Natural killer cell treated with Interleukin-12 subunit alpha and Interleukin-12 subunit beta and Interleukin-15 and Interleukin-18, amount 100 ng/mL, for 72 hours (primary cell): Measurements from ENCODE around the gene SENP6. TPM values are rescaled to one million over a fixed set of nuclear protein-coding genes. Genes with fewer than 3 reads are reported as not detected.
"Not testable (repeated sequence)": the region's sequence is repeated elsewhere in the genome, so short reads cannot be mapped to it uniquely, and the experiment has no call there.

Experiments
- ATAC-seq, 2 donors: fragments of 150-1000 bp; cut with Tn5 transposase in 1 of 2; sonication (Bioruptor Pico), chemical (Tn5 transposase) in 1 of 2; 2 replicates each; pipeline ENCODE4 v1.10.0; 2021
- DNase-seq: peaks from one replicate; pipeline ENCODE4 v3.0.0; 2022; ENCODE audit warnings: low spot score
- H3K27ac Mint-ChIP-seq, 2 donors: 1 replicate in 1 of 2; 2 replicates in 1 of 2; pipeline ENCODE4 v1.8.0; 2022; ENCODE audit warnings: mixed read lengths in 2 of 2, mild to moderate bottlenecking in 1 of 2, moderate library complexity in 1 of 2
- H3K27me3 Mint-ChIP-seq, 2 donors: 1 replicate in 1 of 2; 2 replicates in 1 of 2; pipeline ENCODE4 v1.8.0; 2022; ENCODE audit warnings: mixed read lengths in 2 of 2
- H3K36me3 Mint-ChIP-seq: one replicate; pipeline ENCODE4 v1.8.0; 2022; ENCODE audit warnings: mixed read lengths
- H3K4me1 Mint-ChIP-seq, 2 donors: 1 replicate in 1 of 2; 2 replicates in 1 of 2; pipeline ENCODE4 v1.8.0; 2022; ENCODE audit warnings: low read depth in 2 of 2, mixed read lengths in 2 of 2, mild to moderate bottlenecking in 1 of 2
- H3K4me3 Mint-ChIP-seq: one replicate; pipeline ENCODE4 v1.8.0; 2022; ENCODE audit warnings: mixed read lengths
- H3K9me3 Mint-ChIP-seq: 2 replicates; pipeline ENCODE4 v1.8.0; 2022; ENCODE audit warnings: mixed read lengths
- total RNA-seq, 2 donors: library from RNA; stranded (reverse); gene quantifications; one replicate each; pipeline ENCODE4 v1.2.3, GENCODE V29; 2022

The SENP6 gene
- total RNA-seq, 2 donors from 2014 or later, result 64.8 to 99.7 TPM

DNA sequence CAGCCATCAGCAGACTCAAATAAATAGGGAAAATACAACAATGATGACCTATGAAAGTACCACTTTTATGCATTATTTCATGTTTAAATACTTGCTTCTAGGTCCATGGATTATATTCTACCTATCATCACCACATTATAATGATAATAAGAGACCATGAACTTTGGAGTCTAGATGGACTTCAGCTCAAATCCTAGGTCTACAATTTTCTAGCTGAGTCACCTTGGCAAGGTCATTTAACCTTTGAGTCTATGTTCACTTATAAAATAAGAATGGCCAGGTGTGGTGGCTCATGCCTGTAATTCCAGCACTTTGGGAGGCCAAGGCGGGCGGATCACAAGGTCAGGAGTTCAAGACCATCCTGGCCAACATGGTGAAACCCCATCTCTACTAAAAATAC lies 5.3 kb upstream of the SENP6 start:
- H3K4me1 Mint-ChIP-seq, result peaks cover 9 to 20% of the 10 kb centered on the region in 2 donors
- not testable (repeated sequence) for H3K9me3 Mint-ChIP-seq, H3K27ac Mint-ChIP-seq, H3K27me3 Mint-ChIP-seq, H3K36me3 Mint-ChIP-seq, DNase-seq, ATAC-seq, H3K4me3 Mint-ChIP-seq

DNA sequence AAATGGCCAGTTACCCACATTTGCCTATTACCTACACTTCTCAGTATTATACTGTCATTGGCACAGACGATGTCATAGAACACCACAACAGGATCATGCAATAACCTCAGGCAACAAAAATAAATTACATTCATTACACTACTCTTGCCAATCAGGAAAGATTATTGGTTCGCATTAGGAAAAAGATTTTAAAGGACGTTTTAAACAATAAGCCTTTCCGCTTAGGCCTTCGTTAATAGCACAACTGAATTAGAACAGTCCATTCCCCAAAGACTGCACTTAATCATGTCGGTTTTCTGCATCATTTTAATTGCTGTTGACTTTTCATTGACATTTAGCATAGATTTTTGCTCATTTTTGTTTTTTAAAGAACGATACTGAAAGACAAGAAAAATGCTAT lies 912 bp upstream of the SENP6 start:
- Mint-ChIP-seq H3K27me3 (no peaks in the 10 kb centered on the region), H3K4me1 (peaks cover 30 to 49% of the 10 kb centered on the region in 2 donors), H3K27ac (peak overlapping the region; percentile 89 to 96), H3K4me3 (peak overlapping the region; percentile 96), H3K9me3 (no peaks in the 10 kb centered on the region), H3K36me3 (peaks cover 5% of the 10 kb centered on the region)
- ATAC-seq (no peak), DNase-seq (no peak)

DNA sequence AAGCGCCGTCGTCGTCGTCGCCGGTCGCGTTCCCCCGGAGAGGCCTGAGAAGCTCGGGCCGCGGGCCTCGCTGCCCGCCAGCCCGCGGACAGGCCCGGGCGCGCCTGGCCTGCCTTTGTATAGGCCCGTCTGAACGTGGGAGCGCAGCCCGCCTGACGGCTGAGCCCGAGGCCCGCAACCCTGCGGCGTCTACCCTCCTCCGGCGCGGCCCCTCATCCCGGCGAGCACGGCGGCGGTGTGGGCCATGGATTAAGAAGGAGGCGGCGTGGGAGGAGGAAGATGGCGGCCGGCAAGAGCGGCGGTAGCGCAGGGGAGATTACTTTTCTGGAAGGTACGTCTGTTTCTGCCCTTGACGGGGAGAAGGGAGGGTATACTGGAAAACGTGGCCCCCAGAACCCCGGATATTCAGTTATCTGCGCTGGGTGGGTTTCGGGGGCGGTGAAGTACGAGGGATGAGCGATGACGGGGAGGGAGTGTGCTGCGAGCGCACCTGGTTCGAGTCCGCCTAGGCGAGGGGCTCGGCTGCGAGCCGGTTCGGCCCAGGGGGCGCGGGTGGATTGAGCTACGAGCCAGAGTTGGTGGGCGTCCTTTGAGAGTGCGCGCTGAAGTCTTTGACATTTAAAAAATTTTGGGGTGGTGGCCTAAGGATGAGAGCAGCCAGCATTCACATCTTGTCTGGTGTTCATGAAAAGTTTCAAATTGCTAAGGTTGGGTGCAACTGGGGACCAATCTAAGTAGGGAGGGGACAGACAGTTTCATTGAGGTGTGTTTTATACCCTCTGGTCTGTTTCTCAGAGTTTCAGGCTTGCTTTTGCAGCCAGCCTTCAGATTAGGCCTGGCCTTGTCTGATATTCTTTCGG lies 796 bp downstream of the SENP6 start:
- H3K4me1 Mint-ChIP-seq, result peaks cover 37 to 66% of the 10 kb centered on the region in 2 donors
- H3K36me3 Mint-ChIP-seq, result peaks cover 5% of the 10 kb centered on the region
- ATAC-seq (peak; percentile 67 to 72), DNase-seq (peak; percentile 62)
- no peaks in the 10 kb centered on the region for H3K9me3 Mint-ChIP-seq
- peak overlapping the region; percentile 89 to 96 for H3K27ac Mint-ChIP-seq
- peak overlapping the region; percentile 96 for H3K4me3 Mint-ChIP-seq
- no peaks in the 10 kb centered on the region for H3K27me3 Mint-ChIP-seq

DNA sequence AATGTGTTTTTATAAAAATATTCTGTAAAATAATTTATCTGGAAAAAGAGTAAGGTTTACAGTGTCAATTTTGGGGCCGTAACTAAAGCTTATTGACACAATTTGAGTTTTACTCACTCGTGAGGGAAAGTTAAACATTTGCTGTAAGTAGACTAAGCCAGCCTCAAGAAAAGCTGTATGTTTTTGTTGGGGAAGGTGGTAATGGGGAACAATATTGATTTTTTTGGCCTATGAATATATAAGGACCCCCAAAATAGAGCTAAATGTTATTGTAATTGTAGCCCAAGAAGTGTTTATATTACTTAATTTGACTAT lies 1.4 kb downstream of the SENP6 start:
- peak overlapping the region; percentile 96 for H3K4me3 Mint-ChIP-seq
- H3K36me3 Mint-ChIP-seq, result peaks cover 5% of the 10 kb centered on the region
- peak overlapping the region; percentile 89 to 96 for H3K27ac Mint-ChIP-seq
- DNase-seq, result no peak
- no peaks in the 10 kb centered on the region for H3K27me3 Mint-ChIP-seq
- H3K9me3 Mint-ChIP-seq, result no peaks in the 10 kb centered on the region
- ATAC-seq, result no peak
- H3K4me1 Mint-ChIP-seq, result peaks cover 41 to 72% of the 10 kb centered on the region in 2 donors

- peak overlapping the region in 1 of 2 donors; percentile 89 for H3K27ac Mint-ChIP-seq
- no peak for ATAC-seq
- DNase-seq, result no peak
- H3K9me3 Mint-ChIP-seq, result no peaks in the 10 kb centered on the region
- H3K4me3 Mint-ChIP-seq, result peak overlapping the region; percentile 96
- peaks cover 42 to 74% of the 10 kb centered on the region in 2 donors for H3K4me1 Mint-ChIP-seq
- peaks cover 5% of the 10 kb centered on the region for H3K36me3 Mint-ChIP-seq
- no peaks in the 10 kb centered on the region for H3K27me3 Mint-ChIP-seq
These were observed 2.6 kb downstream of the SENP6 start for GRCh38 chr6:75604294-75604693.

DNA sequence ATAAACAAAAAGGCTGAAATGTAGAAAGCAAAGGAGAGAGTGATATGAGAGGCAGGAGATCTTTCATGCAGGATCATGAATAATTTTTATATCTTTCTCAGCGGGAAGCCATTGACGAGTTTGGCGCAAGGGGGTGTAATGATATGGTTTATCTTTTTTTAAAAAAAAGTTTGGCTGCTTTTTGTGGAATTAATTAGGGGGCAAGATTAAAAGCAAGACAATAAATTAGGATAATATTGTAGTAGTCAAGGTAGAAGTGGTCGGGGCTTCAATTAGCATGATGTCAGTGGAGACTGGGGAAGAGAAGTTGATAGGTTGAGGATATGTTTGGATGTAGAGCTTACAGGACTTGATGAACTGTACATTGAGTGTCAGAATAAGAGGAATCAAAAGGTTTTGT lies 4.0 kb downstream of the SENP6 start:
- DNase-seq (no peak), ATAC-seq (no peak)
- no peaks in the 10 kb centered on the region for H3K27me3 Mint-ChIP-seq
- H3K4me1 Mint-ChIP-seq, result peaks cover 47 to 80% of the 10 kb centered on the region in 2 donors
- no peaks in the 10 kb centered on the region for H3K9me3 Mint-ChIP-seq
- H3K36me3 Mint-ChIP-seq, result peaks cover 5% of the 10 kb centered on the region
- H3K4me3 Mint-ChIP-seq, result peak overlapping the region; percentile 5
- H3K27ac Mint-ChIP-seq, result no peak overlapping the region

- H3K4me1 Mint-ChIP-seq, result peaks cover 55 to 90% of the 10 kb centered on the region in 2 donors
- H3K4me3 Mint-ChIP-seq, result no peak overlapping the region
- no peaks in the 10 kb centered on the region for H3K27me3 Mint-ChIP-seq
- no peaks in the 10 kb centered on the region for H3K36me3 Mint-ChIP-seq
- no peaks in the 10 kb centered on the region for H3K9me3 Mint-ChIP-seq
- peak overlapping the region in 1 of 2 donors; percentile 9 for H3K27ac Mint-ChIP-seq
- DNase-seq, result no peak
- no peak for ATAC-seq
These were observed 6.6 kb downstream of the SENP6 start for GRCh38 chr6:75608304-75608703.

DNA sequence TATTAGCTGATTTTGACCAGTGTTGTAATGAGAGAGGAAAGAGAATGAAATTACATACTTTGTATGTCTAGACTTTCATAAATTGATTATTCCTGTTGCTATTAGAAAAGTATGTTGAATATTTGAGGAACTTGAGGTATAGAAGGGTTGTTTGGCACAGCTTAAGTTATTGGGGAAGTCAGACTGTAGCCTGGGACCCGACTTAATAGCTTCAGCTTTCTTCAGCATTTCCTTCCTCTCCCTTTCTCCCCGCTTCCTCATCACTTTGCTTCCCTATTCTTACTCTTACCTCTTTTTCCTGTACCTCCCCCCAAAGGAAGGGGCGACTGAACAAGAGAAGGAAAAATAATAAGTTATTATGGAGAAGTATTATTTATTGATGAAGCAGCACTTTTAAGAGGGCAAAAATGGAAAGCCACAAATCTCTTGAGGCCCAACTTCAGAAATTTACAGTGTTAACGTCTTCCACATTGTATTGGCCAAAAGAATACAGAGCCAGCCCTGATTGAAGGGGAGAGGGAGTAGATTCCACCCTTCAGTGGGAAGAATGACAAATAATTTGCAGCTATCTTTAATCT lies 7.4 kb downstream of the SENP6 start:
- Mint-ChIP-seq H3K36me3 (no peaks in the 10 kb centered on the region), H3K9me3 (no peaks in the 10 kb centered on the region), H3K4me1 (peaks cover 53 to 85% of the 10 kb centered on the region in 2 donors)

GRCh38 chr6:75609639-75610590 lies 8.2 kb downstream of the SENP6 start:
- H3K27me3 Mint-ChIP-seq, result no peaks in the 10 kb centered on the region
- H3K9me3 Mint-ChIP-seq, result no peaks in the 10 kb centered on the region
- no peak for DNase-seq
- H3K4me1 Mint-ChIP-seq, result peaks cover 54 to 81% of the 10 kb centered on the region in 2 donors
- ATAC-seq, result no peak
- H3K4me3 Mint-ChIP-seq, result no peak overlapping the region
- no peak overlapping the region for H3K27ac Mint-ChIP-seq
- H3K36me3 Mint-ChIP-seq, result no peaks in the 10 kb centered on the region

More for the DNA sequence above, 7.4 kb downstream of the SENP6 start:
- Mint-ChIP-seq H3K27ac (no peak overlapping the region), H3K27me3 (no peaks in the 10 kb centered on the region), H3K4me3 (no peak overlapping the region)
- DNase-seq (no peak), ATAC-seq (no peak)

GRCh38 chr6:75611011-75611701 lies 9.5 kb downstream of the SENP6 start:
- peak overlapping the region; percentile 78 to 87 for H3K27ac Mint-ChIP-seq

GRCh38 chr6:75611702-75612375 lies 10.2 kb downstream of the SENP6 start:
- DNase-seq, result peak; percentile 72

More at GRCh38 chr6:75611011-75611701, 9.5 kb downstream of the SENP6 start:
- peaks cover 51 to 78% of the 10 kb centered on the region in 2 donors for H3K4me1 Mint-ChIP-seq
- no peaks in the 10 kb centered on the region for H3K27me3 Mint-ChIP-seq
- ATAC-seq, result no peak
- H3K36me3 Mint-ChIP-seq, result no peaks in the 10 kb centered on the region
- no peak for DNase-seq
- H3K4me3 Mint-ChIP-seq, result peak overlapping the region; percentile 79
- H3K9me3 Mint-ChIP-seq, result no peaks in the 10 kb centered on the region

GRCh38 chr6:75612434-75612833 lies 10.8 kb downstream of the SENP6 start:
- Mint-ChIP-seq H3K4me1 (peaks cover 46 to 67% of the 10 kb centered on the region in 2 donors), H3K4me3 (peak overlapping the region; percentile 79), H3K9me3 (no peaks in the 10 kb centered on the region), H3K27ac (peak overlapping the region; percentile 78 to 87), H3K27me3 (no peaks in the 10 kb centered on the region), H3K36me3 (no peaks in the 10 kb centered on the region)
- ATAC-seq (peak; percentile 53 to 66), DNase-seq (no peak)

More at GRCh38 chr6:75611702-75612375, 10.2 kb downstream of the SENP6 start:
- Mint-ChIP-seq H3K4me3 (peak overlapping the region; percentile 79), H3K27me3 (no peaks in the 10 kb centered on the region), H3K9me3 (no peaks in the 10 kb centered on the region), H3K27ac (peak overlapping the region; percentile 78 to 87), H3K4me1 (peaks cover 49 to 72% of the 10 kb centered on the region in 2 donors), H3K36me3 (no peaks in the 10 kb centered on the region)
- peak; percentile 81 to 85 for ATAC-seq
